Ascending aorta (tissue), 2 donors: ENCODE results near the gene CLEC2A. TPM values are rescaled to one million over a fixed set of nuclear protein-coding genes. Genes with fewer than 3 reads are reported as not detected.

Experiments
- DNase-seq, 2 donors: peaks; one replicate each; pipeline ENCODE4 v3.0.0-alpha.2; 2019; ENCODE audit warnings: low spot score in 2 of 2
- H3K27ac ChIP-seq, 2 donors: fragments of 200-600 bp; sonication (generic); one replicate each; pipeline ENCODE4 v1.5.1; 2016 to 2017; ENCODE audit warnings: mild to moderate bottlenecking in 1 of 2
- H3K27me3 ChIP-seq: fragments of 200-600 bp; sonication (generic); one replicate; pipeline ENCODE4 v1.5.1; 2017
- H3K36me3 ChIP-seq, 2 donors: fragments of 200-600 bp; sonication (generic); one replicate each; pipeline ENCODE4 v1.5.1; 2016
- H3K4me1 ChIP-seq, 2 donors: fragments of 200-600 bp; sonication (generic); one replicate each; pipeline ENCODE4 v1.5.1; 2016 to 2017; ENCODE audit warnings: mild to moderate bottlenecking in 1 of 2
- H3K4me3 ChIP-seq, 2 donors: fragments of 200-600 bp; sonication (generic); one replicate each; pipeline ENCODE4 v1.5.1; 2016 to 2017; ENCODE audit warnings: mild to moderate bottlenecking in 1 of 2
- H3K9me3 ChIP-seq, 2 donors: fragments of 200-600 bp; sonication (generic); one replicate each; pipeline ENCODE4 v1.5.1; 2016
- intact Hi-C: fragments of 100-400 bp; cut with DNase I; formaldehyde crosslinking; loops from one replicate; pipeline ENCODE4 v1.15.1; 2023
- total RNA-seq: library from RNA; depleted of rRNA; stranded (reverse); fragments of >200 nt; gene quantifications from one replicate; pipeline ENCODE4 v1.1.0, GENCODE V29; 2016
- TF ChIP-seq, protein P1 (sequence below), 3 experiments: fragments of 200-600 bp in 2 of 3; fragments of 450-650 bp in 1 of 3; sonication (generic) in 2 of 3; IDR thresholded peaks; one replicate each; pipeline ENCODE4 v1.5.1; 2016 to 2019; ENCODE audit warnings: antibody characterized with exemption in 3 of 3, mild to moderate bottlenecking in 1 of 3, moderate library complexity in 1 of 3

Gene CLEC2A
- total RNA-seq, 1 donor from 2014 or later, result not detected

DNA sequence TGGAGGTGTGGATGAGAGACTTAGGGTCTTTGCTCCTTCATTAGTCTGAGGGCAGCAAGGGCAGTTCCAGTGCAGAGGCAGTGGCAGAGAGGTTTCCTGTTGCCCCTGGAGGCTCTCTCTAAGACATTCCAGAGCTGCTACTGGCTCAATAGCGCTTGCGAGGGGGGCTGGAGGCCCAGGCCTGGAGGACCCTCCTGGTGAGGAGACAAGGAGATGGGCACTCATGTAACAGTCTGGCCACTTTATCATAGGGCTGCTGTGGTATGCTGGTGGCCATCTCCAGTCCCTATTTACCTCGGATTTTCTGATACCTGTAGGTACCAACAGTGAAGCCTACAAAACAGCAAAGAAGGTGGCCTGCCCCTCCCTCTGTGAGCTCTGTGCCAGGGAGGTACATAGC lies 12.7 kb downstream of the CLEC2A start:
- no peaks in the 10 kb centered on the region for H3K27me3 ChIP-seq
- H3K27ac ChIP-seq, result no peak overlapping the region
- intact Hi-C loops, result no loop called here
- H3K4me3 ChIP-seq, result no peak overlapping the region
- H3K9me3 ChIP-seq, result no peaks in the 10 kb centered on the region
- TF ChIP-seq, protein P1, sequence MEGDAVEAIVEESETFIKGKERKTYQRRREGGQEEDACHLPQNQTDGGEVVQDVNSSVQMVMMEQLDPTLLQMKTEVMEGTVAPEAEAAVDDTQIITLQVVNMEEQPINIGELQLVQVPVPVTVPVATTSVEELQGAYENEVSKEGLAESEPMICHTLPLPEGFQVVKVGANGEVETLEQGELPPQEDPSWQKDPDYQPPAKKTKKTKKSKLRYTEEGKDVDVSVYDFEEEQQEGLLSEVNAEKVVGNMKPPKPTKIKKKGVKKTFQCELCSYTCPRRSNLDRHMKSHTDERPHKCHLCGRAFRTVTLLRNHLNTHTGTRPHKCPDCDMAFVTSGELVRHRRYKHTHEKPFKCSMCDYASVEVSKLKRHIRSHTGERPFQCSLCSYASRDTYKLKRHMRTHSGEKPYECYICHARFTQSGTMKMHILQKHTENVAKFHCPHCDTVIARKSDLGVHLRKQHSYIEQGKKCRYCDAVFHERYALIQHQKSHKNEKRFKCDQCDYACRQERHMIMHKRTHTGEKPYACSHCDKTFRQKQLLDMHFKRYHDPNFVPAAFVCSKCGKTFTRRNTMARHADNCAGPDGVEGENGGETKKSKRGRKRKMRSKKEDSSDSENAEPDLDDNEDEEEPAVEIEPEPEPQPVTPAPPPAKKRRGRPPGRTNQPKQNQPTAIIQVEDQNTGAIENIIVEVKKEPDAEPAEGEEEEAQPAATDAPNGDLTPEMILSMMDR (IDR thresholded peaks at IDR 0.05), result no peak
- H3K4me1 ChIP-seq, result no peaks in the 10 kb centered on the region
- no peaks in the 10 kb centered on the region for H3K36me3 ChIP-seq
- DNase-seq, result no peak

DNA sequence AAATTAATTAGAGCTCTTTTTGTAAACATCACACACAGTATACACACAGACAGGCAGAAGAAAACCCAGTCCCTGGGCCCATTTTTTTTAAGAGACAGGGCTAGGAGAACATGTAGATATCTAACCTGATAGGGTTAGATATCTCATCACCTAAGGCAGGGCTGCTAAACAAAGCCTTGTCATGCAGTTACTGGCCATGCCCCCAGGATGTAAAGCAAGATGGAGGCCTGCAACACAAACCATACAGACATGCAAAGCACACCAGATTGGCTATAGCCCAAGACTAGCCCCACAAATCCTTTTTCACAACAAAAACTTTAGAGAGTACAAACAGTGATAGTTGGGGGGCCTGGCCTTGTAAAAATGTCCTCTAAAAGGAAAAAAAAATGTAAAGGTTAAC lies 20.5 kb downstream of the CLEC2A start:
- Histone ChIP-seq H3K36me3 (no peaks in the 10 kb centered on the region), H3K4me1 (no peaks in the 10 kb centered on the region), H3K27me3 (no peaks in the 10 kb centered on the region), H3K9me3 (peaks cover 8 to 16% of the 10 kb centered on the region in 2 donors), H3K4me3 (no peak overlapping the region), H3K27ac (no peak overlapping the region)
- DNase-seq, result no peak
- TF ChIP-seq, protein P1 (IDR thresholded peaks at IDR 0.05), result no peak
- intact Hi-C loops, result no loop called here

DNA sequence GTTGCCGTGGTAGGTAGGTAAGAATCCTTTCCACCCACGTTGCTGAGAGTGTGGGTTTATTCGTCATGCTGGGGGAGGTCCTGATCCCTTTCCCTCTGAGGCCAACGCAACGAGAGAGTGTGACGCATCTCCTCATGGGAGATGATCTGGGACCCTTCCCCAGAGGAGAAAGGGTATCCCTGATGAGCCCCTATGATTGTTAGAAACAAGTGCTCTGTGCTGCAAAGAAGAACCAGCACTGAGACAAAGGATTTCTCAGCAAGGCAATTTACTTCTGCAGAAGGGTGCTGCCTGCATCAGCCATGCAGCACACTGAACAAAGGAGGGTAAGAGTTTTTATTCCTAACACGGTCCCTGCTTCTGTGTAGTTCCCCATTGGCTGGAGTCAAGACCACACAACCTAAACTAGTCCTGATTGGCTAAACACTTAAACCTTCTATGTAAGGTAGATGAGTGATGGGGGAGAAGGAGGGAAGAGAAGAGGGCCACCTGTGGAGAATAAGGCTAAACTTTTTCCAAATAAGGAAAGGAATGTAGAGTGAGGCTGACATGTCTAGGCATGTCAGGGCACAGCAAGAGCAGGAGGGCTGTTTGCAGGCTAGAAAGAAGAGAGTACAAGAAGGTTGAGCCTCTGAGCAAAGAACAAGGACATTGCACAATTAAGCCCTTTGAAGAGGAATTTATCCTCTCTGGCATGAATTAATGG lies 21.3 kb downstream of the CLEC2A start:
- DNase-seq, result no peak
- intact Hi-C loops, result no loop called here
- Histone ChIP-seq H3K4me1 (no peaks in the 10 kb centered on the region), H3K9me3 (peaks cover 8 to 16% of the 10 kb centered on the region in 2 donors), H3K27ac (no peak overlapping the region), H3K27me3 (no peaks in the 10 kb centered on the region), H3K36me3 (no peaks in the 10 kb centered on the region), H3K4me3 (no peak overlapping the region)
- TF ChIP-seq, protein P1 (IDR thresholded peaks at IDR 0.05), result no peak

DNA sequence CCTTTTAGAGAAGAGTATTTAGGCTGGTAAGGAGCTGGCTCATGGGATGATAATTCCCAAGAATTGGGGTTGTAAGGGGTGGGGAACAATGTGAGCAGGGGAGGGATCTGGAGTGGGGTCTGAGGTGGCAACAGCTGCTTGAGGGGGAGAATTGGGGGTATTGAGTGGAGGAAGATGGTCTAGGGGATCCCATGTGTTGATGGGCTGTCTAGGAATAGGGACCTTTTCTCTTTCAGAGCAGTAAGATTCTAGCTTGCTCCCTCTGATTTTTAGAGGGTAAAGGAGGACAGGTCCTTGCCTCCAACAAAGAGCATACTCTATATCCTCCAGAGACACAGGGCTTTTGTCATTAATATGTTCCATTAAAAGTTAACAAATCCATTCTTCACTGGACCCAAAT lies 22.4 kb downstream of the CLEC2A start:
- TF ChIP-seq, protein P1 (IDR thresholded peaks at IDR 0.05), result no peak
- Histone ChIP-seq H3K4me1 (no peaks in the 10 kb centered on the region), H3K27ac (no peak overlapping the region), H3K4me3 (no peak overlapping the region), H3K36me3 (no peaks in the 10 kb centered on the region), H3K27me3 (no peaks in the 10 kb centered on the region), H3K9me3 (peaks cover 8 to 16% of the 10 kb centered on the region in 2 donors)
- intact Hi-C loops, result no loop called here
- DNase-seq, result no peak

DNA sequence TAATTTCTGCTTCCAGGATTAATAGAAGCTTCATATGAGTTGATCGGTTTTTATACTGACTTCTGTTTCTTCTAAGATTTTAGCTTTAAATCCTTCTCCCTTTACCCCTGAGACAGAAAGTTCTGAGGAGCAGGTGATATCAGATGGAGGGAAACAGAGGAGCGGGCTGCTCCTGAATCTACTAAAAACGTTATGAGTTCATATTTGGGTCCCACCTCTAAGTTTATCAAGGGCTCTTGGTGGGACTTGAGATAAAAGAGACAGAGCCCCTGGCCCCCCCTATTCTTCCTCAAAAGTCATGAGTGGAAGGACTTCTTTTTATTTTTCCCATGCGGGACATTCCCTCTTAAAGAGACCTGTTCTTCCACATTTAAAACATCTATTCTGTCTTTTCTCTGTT lies 23.8 kb downstream of the CLEC2A start:
- no peaks in the 10 kb centered on the region for H3K4me1 ChIP-seq
- DNase-seq, result no peak
- H3K27me3 ChIP-seq, result no peaks in the 10 kb centered on the region
- H3K9me3 ChIP-seq, result peaks cover 8 to 16% of the 10 kb centered on the region in 2 donors
- TF ChIP-seq, protein P1 (IDR thresholded peaks at IDR 0.05), result no peak
- H3K27ac ChIP-seq, result no peak overlapping the region
- intact Hi-C loops, result no loop called here
- H3K36me3 ChIP-seq, result no peaks in the 10 kb centered on the region
- H3K4me3 ChIP-seq, result no peak overlapping the region
